HCT116 (cell line): ENCODE results near the gene MDFI. TPM values are rescaled to one million over a fixed set of nuclear protein-coding genes. Genes with fewer than 3 reads are reported as not detected.

Source experiments
- ATAC-seq: fragments of 200-7000 bp; cut with Tn5 transposase; 2 replicates; pipeline ENCODE4 v1.9.1; 2020; ENCODE audit warnings: mild to moderate bottlenecking, moderate library complexity
- BruUV-seq: library from RNA; stranded (reverse); fragments of 400-500 nt; replicated peaks from 2 replicates; lab custom pipeline; 2021; lab: Mats Ljungman, UMichigan
- CTCF ChIA-PET: fragments of 300-600 bp; sonication (Branson Sonifier 250); formaldehyde crosslinking; loops from one replicate; lab custom pipeline; 2021; ENCODE audit warnings: antibody characterized with exemption; lab: Charles Lee
- POLR2A ChIA-PET: fragments of 300-600, 350-600 bp; sonication (Branson Sonifier 250); formaldehyde crosslinking; loops from one replicate; lab custom pipeline; 2021; ENCODE audit warnings: antibody characterized with exemption; lab: Charles Lee
- RAD21 ChIA-PET, 2 experiments: fragments of 300-600 bp; sonication (Branson Sonifier 250); formaldehyde crosslinking; loops; one replicate each; lab custom pipeline; 2023; ENCODE audit warnings: low total read pairs in 2 of 2; ENCODE audit not compliant: uncharacterized antibody in 2 of 2, unreplicated experiment in 2 of 2, low non-redundant PET in 1 of 2; lab: Charles Lee
- DNase-seq: peaks from one replicate; pipeline ENCODE4 v3.0.0-alpha.2; 2010; ENCODE audit warnings: low read depth, low spot score
- H2AFZ ChIP-seq: fragments of 200-600 bp; shearing (Covaris generic), sonication (generic); 2 replicates; pipeline ENCODE4 v1.6.1; 2017; ENCODE audit warnings: low read depth, mixed run types, mixed read lengths, antibody characterized with exemption, low read length; ENCODE audit not compliant: poor library complexity, severe bottlenecking
- H3K27ac ChIP-seq: 2 replicates; pipeline ENCODE4 v1.5.1; 2012; ENCODE audit warnings: low read depth, low read length
- H3K27me3 ChIP-seq: fragments of 200-600 bp; sonication (generic); 2 replicates; pipeline ENCODE4 v1.6.1; 2016; ENCODE audit warnings: mixed run types, low read length, mixed read lengths; ENCODE audit not compliant: insufficient read depth
- H3K36me3 ChIP-seq, 2 experiments: fragments of 200-500 bp in 1 of 2; fragments of 200-600 bp in 1 of 2; sonication (Bioruptor generic) in 1 of 2; sonication (generic) in 1 of 2; 2 replicates each; pipeline versions ENCODE4 v1.5.1 to v1.6.1; 2014 to 2016; ENCODE audit warnings: low read length in 2 of 2, inconsistent platforms in 1 of 2, mixed read lengths in 1 of 2, mixed run types in 1 of 2; ENCODE audit not compliant: insufficient read depth in 2 of 2, control insufficient read depth in 1 of 2
- H3K4me1 ChIP-seq, 2 experiments: fragments of 200-600 bp in 1 of 2; sonication (generic) in 1 of 2; 2 replicates each; pipeline versions ENCODE4 v1.5.1 to v1.6.1; 2012 to 2017; ENCODE audit warnings: low read length in 2 of 2, inconsistent platforms in 1 of 2, mild to moderate bottlenecking in 1 of 2, mixed read lengths in 1 of 2, mixed run types in 1 of 2, moderate library complexity in 1 of 2; ENCODE audit not compliant: insufficient read depth in 2 of 2, control insufficient read depth in 1 of 2
- H3K4me2 ChIP-seq: fragments of 200-600 bp; sonication (generic); 2 replicates; pipeline ENCODE4 v1.6.1; 2017; ENCODE audit warnings: mixed run types, low read length, mixed read lengths
- H3K4me3 ChIP-seq, 2 experiments: fragments of 200-600 bp in 1 of 2; sonication (generic) in 1 of 2; replicated peaks in 1 of 2; 2 replicates each; pipeline ENCODE4 v1.5.1; 2011 to 2016; ENCODE audit warnings: low read length in 2 of 2, control low read depth in 1 of 2, low read depth in 1 of 2, mild to moderate bottlenecking in 1 of 2, mixed read lengths in 1 of 2, mixed run types in 1 of 2
- H3K79me2 ChIP-seq: fragments of 200-600 bp; sonication (generic); 2 replicates; pipeline ENCODE4 v1.6.1; 2017; ENCODE audit warnings: mild to moderate bottlenecking, mixed run types, low read length, moderate library complexity, mixed read lengths; ENCODE audit not compliant: insufficient read depth
- H3K9ac ChIP-seq: fragments of 200-600 bp; sonication (generic); 2 replicates; pipeline ENCODE4 v1.6.1; 2016; ENCODE audit warnings: low read length, mixed read lengths
- H3K9me2 ChIP-seq: fragments of 200-600 bp; sonication (generic), shearing (Covaris generic); 2 replicates; pipeline ENCODE4 v1.6.1; 2017; ENCODE audit warnings: mixed run types, mild to moderate bottlenecking, moderate library complexity; ENCODE audit not compliant: insufficient read depth
- H3K9me3 ChIP-seq, 2 experiments: fragments of 200-500 bp in 1 of 2; fragments of 200-600 bp in 1 of 2; sonication (Bioruptor generic) in 1 of 2; sonication (generic) in 1 of 2; 2 replicates each; pipeline ENCODE4 v1.6.1; 2014 to 2017; ENCODE audit warnings: low read length in 2 of 2, mixed read lengths in 2 of 2, inconsistent platforms in 1 of 2, low read depth in 1 of 2, mild to moderate bottlenecking in 1 of 2, mixed run types in 1 of 2, moderate library complexity in 1 of 2; ENCODE audit not compliant: control insufficient read depth in 1 of 2, insufficient read depth in 1 of 2
- H4K20me1 ChIP-seq: fragments of 200-600 bp; sonication (generic), shearing (Covaris generic); 2 replicates; pipeline ENCODE4 v1.6.1; 2017; ENCODE audit warnings: mixed run types, mild to moderate bottlenecking, moderate library complexity; ENCODE audit not compliant: insufficient read depth
- ATF3 ChIP-seq: IDR thresholded peaks from 2 replicates; pipeline ENCODE4 v1.6.1; 2012
- CBX3 ChIP-seq: IDR thresholded peaks from 2 replicates; pipeline ENCODE4 v1.6.1; 2012; ENCODE audit warnings: low read depth
- ELF1 ChIP-seq: IDR thresholded peaks from 2 replicates; pipeline ENCODE4 v1.6.1; 2012; ENCODE audit warnings: low read depth, borderline replicate concordance
- EZH2 ChIP-seq: fragments of 200-600 bp; sonication (generic); IDR thresholded peaks from 2 replicates; pipeline ENCODE4 v1.6.1; 2017; ENCODE audit warnings: antibody characterized with exemption, mixed run types
- JUND ChIP-seq: IDR thresholded peaks from 2 replicates; pipeline ENCODE4 v1.6.1; 2012
- POLR2AphosphoS5 ChIP-seq: IDR thresholded peaks from 2 replicates; pipeline ENCODE4 v1.6.1; 2011; ENCODE audit warnings: mild to moderate bottlenecking, low read depth, low read length, moderate library complexity
- SIN3A ChIP-seq: IDR thresholded peaks from 2 replicates; pipeline ENCODE4 v1.6.1; 2012; ENCODE audit warnings: low read depth
- TCF7L2 ChIP-seq: IDR thresholded peaks from 2 replicates; pipeline ENCODE4 v1.7.0; 2011; ENCODE audit warnings: borderline replicate concordance, inconsistent platforms; ENCODE audit not compliant: insufficient read depth, insufficient read length; ENCODE audit errors: extremely low read depth
- YY1 ChIP-seq: IDR thresholded peaks from 2 replicates; pipeline ENCODE4 v1.6.1; 2011; ENCODE audit warnings: low read length, low read depth, moderate library complexity, mild to moderate bottlenecking; ENCODE audit not compliant: insufficient replicate concordance; ENCODE audit errors: extremely low read depth
- ZBTB33 ChIP-seq: IDR thresholded peaks from 2 replicates; pipeline ENCODE4 v1.6.1; 2011; ENCODE audit warnings: mild to moderate bottlenecking, low read length, moderate library complexity; ENCODE audit not compliant: insufficient replicate concordance; ENCODE audit errors: extremely low read depth
- ZNF274 ChIP-seq: fragments of 200-500 bp; sonication (Bioruptor generic); IDR thresholded peaks from 2 replicates; pipeline ENCODE4 v1.6.1; 2014; ENCODE audit warnings: mild to moderate bottlenecking, low read depth, low read length, inconsistent platforms
- intact Hi-C: fragments of 100-400 bp; cut with micrococcal nuclease; formaldehyde crosslinking; loops from 2 replicates; pipeline ENCODE4 v1.10.0; 2022
- total RNA-seq: library from RNA; stranded (reverse); gene quantifications from one replicate; pipeline ENCODE4 v1.2.1, GENCODE V29; 2021; ENCODE audit not compliant: unreplicated experiment

The MDFI gene
- total RNA-seq, 1 experiment from 2014 or later: 35.5 TPM

- Histone ChIP-seq H3K27me3 (no peaks in the 10 kb centered on the region), H3K4me1 (peaks cover 4 to 21% of the 10 kb centered on the region in 2 experiments; a peak in 3 of 4 replicates), H3K9me2 (no peaks in the 10 kb centered on the region), H4K20me1 (no peaks in the 10 kb centered on the region), H3K36me3 (no peaks in the 10 kb centered on the region), H3K79me2 (no peaks in the 10 kb centered on the region), H3K4me2 (no peak overlapping the region), H3K27ac (no peak overlapping the region), H3K4me3 (no peak overlapping the region), H3K9me3 (no peaks in the 10 kb centered on the region), H2AFZ (no peak overlapping the region), H3K9ac (no peak overlapping the region)
- intact Hi-C loops: no loop called here
- RAD21 ChIA-PET: interaction anchor here in 1 of 2 experiments (0.6 kb wide), 1 partner anchor 81 kb away, joined by 3 read pairs; no protein-coding TSS in a partner anchor
- BruUV-seq: no TSS peak
- ATAC-seq (no peak), DNase-seq (no peak)
- CTCF ChIA-PET: interaction anchor here (1.1 to 3.5 kb wide), 3 partner anchors 9 to 318 kb away, joined by 3 to 27 read pairs (median 10); no protein-coding TSS in a partner anchor
- POLR2A ChIA-PET: no interaction called here
- no peak for TF ChIP-seq POLR2AphosphoS5
- no peak for TF ChIP-seq TCF7L2
- no peak for TF ChIP-seq ATF3
- no peak for TF ChIP-seq YY1
- no peak for TF ChIP-seq ZNF274
- TF ChIP-seq CBX3: no peak
- TF ChIP-seq EZH2: no peak
- no peak for TF ChIP-seq ZBTB33
- TF ChIP-seq ELF1: no peak
- no peak for TF ChIP-seq JUND
- TF ChIP-seq SIN3A: no peak
These were observed 47.5 kb downstream of the MDFI start for GRCh38 chr6:41685641-41686380.
